Posterior vena cava (tissue), 2 donors: Measurements from ENCODE around the gene ATP11C. TPM values are rescaled to one million over a fixed set of nuclear protein-coding genes. Genes with fewer than 3 reads are reported as not detected.

Experiments used
- DNase-seq: peaks from one replicate; pipeline ENCODE4 v3.0.0-alpha.2; 2020; ENCODE audit warnings: low spot score
- intact Hi-C, 2 donors: fragments of 100-400 bp; cut with DNase I; formaldehyde crosslinking; loops; one replicate each; pipeline versions ENCODE4 v1.14.1 to v1.14.2; 2022 to 2023
- total RNA-seq, 2 donors: library from RNA; stranded (reverse); fragmentation: NEBNext Ultra II Directional; extraction: Animal tissue kit (Norgen Biotek cat#: 25700); gene quantifications; one replicate each; pipeline ENCODE4 v1.2.1, GENCODE V29; 2021
- donor health status: DM: yes; HTN: yes; CAD: no.
- donor health status: DM: yes; HTN: yes; CAD: no.

ATP11C gene
- total RNA-seq, 2 donors from 2014 or later, result 24.5 to 27.2 TPM

GRCh38 chrX:139826065-139827044 lies 106.5 kb downstream of the ATP11C start:
- intact Hi-C loops, result no loop called here
- no peak for DNase-seq

GRCh38 chrX:139825618-139826017 lies 107.2 kb downstream of the ATP11C start:
- no peak for DNase-seq
- intact Hi-C loops, result no loop called here

GRCh38 chrX:139823806-139824205 lies 109.0 kb downstream of the ATP11C start:
- intact Hi-C loops, result no loop called here
- DNase-seq, result no peak

GRCh38 chrX:139820358-139820984 lies 112.4 kb downstream of the ATP11C start:
- no peak for DNase-seq
- intact Hi-C loops, result no loop called here

GRCh38 chrX:139816204-139816603 lies 116.6 kb downstream of the ATP11C start:
- no peak for DNase-seq
- intact Hi-C loops, result no loop called here

- DNase-seq, result no peak
- intact Hi-C loops, result no loop called here
These were observed 117.1 kb downstream of the ATP11C start for GRCh38 chrX:139815771-139816170.

- intact Hi-C loops, result no loop called here
- DNase-seq, result no peak
These were observed 120.8 kb downstream of the ATP11C start for GRCh38 chrX:139811942-139812629.

GRCh38 chrX:139804482-139804881 lies 128.4 kb downstream of the ATP11C start:
- no peak for DNase-seq
- intact Hi-C loops, result no loop called here

GRCh38 chrX:139803224-139803623 lies 129.6 kb downstream of the ATP11C start:
- no peak for DNase-seq
- intact Hi-C loops, result no loop called here

GRCh38 chrX:139802048-139802447 lies 130.8 kb downstream of the ATP11C start:
- intact Hi-C loops, result no loop called here

GRCh38 chrX:139801397-139801813 lies 131.4 kb downstream of the ATP11C start:
- no peak for DNase-seq
- intact Hi-C loops, result no loop called here

More at GRCh38 chrX:139802048-139802447, 130.8 kb downstream of the ATP11C start:
- DNase-seq, result no peak

GRCh38 chrX:139798701-139799100 lies 134.2 kb downstream of the ATP11C start:
- DNase-seq, result no peak
- intact Hi-C loops, result no loop called here

- no peak for DNase-seq
- intact Hi-C loops, result no loop called here
These were observed 137.7 kb downstream of the ATP11C start for GRCh38 chrX:139795196-139795595.

GRCh38 chrX:139787601-139788000 lies 145.3 kb downstream of the ATP11C start:
- DNase-seq, result no peak
- intact Hi-C loops, result no loop called here

- intact Hi-C loops, result no loop called here
- DNase-seq, result no peak
These were observed 148.0 kb downstream of the ATP11C start for GRCh38 chrX:139784807-139785206.

GRCh38 chrX:139783959-139784358 lies 148.9 kb downstream of the ATP11C start:
- intact Hi-C loops, result no loop called here
- DNase-seq, result no peak

- intact Hi-C loops, result no loop called here
- DNase-seq, result no peak
These were observed 149.8 kb downstream of the ATP11C start for GRCh38 chrX:139783030-139783429.

- no peak for DNase-seq
These were observed 156.3 kb downstream of the ATP11C start for GRCh38 chrX:139776599-139776998.

GRCh38 chrX:139770366-139770765 lies 162.5 kb downstream of the ATP11C start:
- intact Hi-C loops, result no loop called here

More at GRCh38 chrX:139776599-139776998, 156.3 kb downstream of the ATP11C start:
- intact Hi-C loops, result no loop called here

GRCh38 chrX:139766545-139766983 lies 166.3 kb downstream of the ATP11C start:
- intact Hi-C loops, result no loop called here
- no peak for DNase-seq

More at GRCh38 chrX:139770366-139770765, 162.5 kb downstream of the ATP11C start:
- DNase-seq, result no peak
